ENCODE results near the gene COPE.

Gene COPE

GRCh38 chr19:18856385-18857126 is 62.6 kb downstream of the COPE start:
- TF ChIP-seq, protein P1, sequence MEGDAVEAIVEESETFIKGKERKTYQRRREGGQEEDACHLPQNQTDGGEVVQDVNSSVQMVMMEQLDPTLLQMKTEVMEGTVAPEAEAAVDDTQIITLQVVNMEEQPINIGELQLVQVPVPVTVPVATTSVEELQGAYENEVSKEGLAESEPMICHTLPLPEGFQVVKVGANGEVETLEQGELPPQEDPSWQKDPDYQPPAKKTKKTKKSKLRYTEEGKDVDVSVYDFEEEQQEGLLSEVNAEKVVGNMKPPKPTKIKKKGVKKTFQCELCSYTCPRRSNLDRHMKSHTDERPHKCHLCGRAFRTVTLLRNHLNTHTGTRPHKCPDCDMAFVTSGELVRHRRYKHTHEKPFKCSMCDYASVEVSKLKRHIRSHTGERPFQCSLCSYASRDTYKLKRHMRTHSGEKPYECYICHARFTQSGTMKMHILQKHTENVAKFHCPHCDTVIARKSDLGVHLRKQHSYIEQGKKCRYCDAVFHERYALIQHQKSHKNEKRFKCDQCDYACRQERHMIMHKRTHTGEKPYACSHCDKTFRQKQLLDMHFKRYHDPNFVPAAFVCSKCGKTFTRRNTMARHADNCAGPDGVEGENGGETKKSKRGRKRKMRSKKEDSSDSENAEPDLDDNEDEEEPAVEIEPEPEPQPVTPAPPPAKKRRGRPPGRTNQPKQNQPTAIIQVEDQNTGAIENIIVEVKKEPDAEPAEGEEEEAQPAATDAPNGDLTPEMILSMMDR (IDR thresholded peaks at IDR 0.05): peak; percentile 26
- H3K9me3 ChIP-seq (ENCODE audit: control insufficient read depth, low read length): no peaks in the 10 kb centered on the region
- no peak overlapping the region for H3K9ac ChIP-seq
- no peak overlapping the region for H3K4me2 ChIP-seq (ENCODE audit: low read length)
- no peak overlapping the region for H2AFZ ChIP-seq
- no peaks in the 10 kb centered on the region for H3K27me3 ChIP-seq (ENCODE audit: control insufficient read depth, insufficient read depth, low read length)
- H3K36me3 ChIP-seq (ENCODE audit: control insufficient read depth, insufficient read depth, low read length): no peaks in the 10 kb centered on the region
- H3K27ac ChIP-seq: no peak overlapping the region
- H3K79me2 ChIP-seq: peaks cover 68% of the 10 kb centered on the region
- no peaks in the 10 kb centered on the region for H3K4me1 ChIP-seq
- H3K4me3 ChIP-seq (ENCODE audit: low read depth, low read length): no peak overlapping the region

- Histone ChIP-seq H3K36me3 (ENCODE audit: control insufficient read depth, insufficient read depth, low read length) (no peaks in the 10 kb centered on the region), H3K9ac (no peak overlapping the region), H3K27ac (no peak overlapping the region), H3K79me2 (peaks cover 64% of the 10 kb centered on the region), H3K4me3 (ENCODE audit: low read depth, low read length) (no peak overlapping the region), H2AFZ (no peak overlapping the region), H3K9me3 (ENCODE audit: control insufficient read depth, low read length) (no peaks in the 10 kb centered on the region), H3K27me3 (ENCODE audit: control insufficient read depth, insufficient read depth, low read length) (no peaks in the 10 kb centered on the region), H3K4me2 (ENCODE audit: low read length) (no peak overlapping the region), H3K4me1 (no peaks in the 10 kb centered on the region)
- TF ChIP-seq, protein P1 (IDR thresholded peaks at IDR 0.05): no peak
Observed at GRCh38 chr19:18855647-18856384, 63.4 kb downstream of the COPE start.

- Histone ChIP-seq H3K79me2 (peaks cover 65% of the 10 kb centered on the region), H3K9me3 (ENCODE audit: control insufficient read depth, low read length) (no peaks in the 10 kb centered on the region), H3K4me2 (ENCODE audit: low read length) (no peak overlapping the region), H3K9ac (no peak overlapping the region), H3K36me3 (ENCODE audit: control insufficient read depth, insufficient read depth, low read length) (no peaks in the 10 kb centered on the region), H3K27ac (no peak overlapping the region), H3K27me3 (ENCODE audit: control insufficient read depth, insufficient read depth, low read length) (no peaks in the 10 kb centered on the region), H2AFZ (no peak overlapping the region), H3K4me3 (ENCODE audit: low read depth, low read length) (no peak overlapping the region), H3K4me1 (peaks cover 3% of the 10 kb centered on the region)
- TF ChIP-seq, protein P1 (IDR thresholded peaks at IDR 0.05): no peak
Observed at GRCh38 chr19:18854982-18855381, 64.2 kb downstream of the COPE start.

DNA sequence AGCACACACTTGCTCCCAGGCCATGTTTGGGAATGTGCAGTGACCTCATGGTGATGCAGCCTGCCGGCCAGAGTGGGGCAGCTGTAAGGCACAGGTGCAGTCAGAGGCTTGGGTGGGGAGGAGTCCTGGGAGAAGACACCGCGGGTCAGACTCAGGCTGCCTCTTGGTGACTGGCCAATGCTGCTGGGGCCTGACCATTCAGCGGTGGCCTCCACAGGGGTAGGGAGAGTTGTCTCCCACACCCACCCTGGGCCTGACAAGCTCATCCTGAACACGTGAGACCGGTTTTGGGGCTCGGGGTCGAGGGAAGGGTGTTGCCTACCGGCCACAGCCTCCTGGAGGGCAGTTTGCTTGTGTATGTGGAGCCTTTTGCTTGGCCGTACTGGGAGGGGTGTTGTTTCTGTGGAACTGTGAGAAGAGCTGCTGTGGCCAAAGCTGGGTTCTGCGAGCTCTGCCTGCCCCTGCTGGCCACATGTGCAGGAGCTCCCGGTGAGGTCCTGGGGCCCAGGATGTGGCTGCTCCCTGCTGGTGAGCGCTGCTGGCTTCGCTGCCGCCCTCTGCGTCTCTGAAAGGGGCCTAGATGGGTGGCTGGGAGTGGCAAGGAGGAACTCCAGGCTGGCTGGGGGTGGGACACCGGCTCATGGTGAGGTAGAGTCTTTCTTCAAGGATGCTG is 65.3 kb downstream of the COPE start:
- Histone ChIP-seq H3K4me2 (ENCODE audit: low read length) (no peak overlapping the region), H3K9me3 (ENCODE audit: control insufficient read depth, low read length) (no peaks in the 10 kb centered on the region), H3K27me3 (ENCODE audit: control insufficient read depth, insufficient read depth, low read length) (no peaks in the 10 kb centered on the region), H3K27ac (no peak overlapping the region), H2AFZ (no peak overlapping the region), H3K9ac (no peak overlapping the region), H3K36me3 (ENCODE audit: control insufficient read depth, insufficient read depth, low read length) (no peaks in the 10 kb centered on the region), H3K79me2 (peaks cover 67% of the 10 kb centered on the region), H3K4me3 (ENCODE audit: low read depth, low read length) (no peak overlapping the region), H3K4me1 (peaks cover 12% of the 10 kb centered on the region)
- TF ChIP-seq, protein P1 (IDR thresholded peaks at IDR 0.05): no peak
